Hematopoietic multipotent progenitor cell treated with erythropoietin and hydrocortisone succinate and interleukin-3 and kit ligand, for 17 days (in vitro differentiated cells): ENCODE measurements around the gene KRTAP12-3.
"Not testable (repeated sequence)": the region's sequence is repeated elsewhere in the genome, so short reads cannot be mapped to it uniquely, and the experiment has no call there.

ENCODE experiments used
- DNase-seq: peaks from one replicate; pipeline ENCODE4 v3.0.0-alpha.2; 2015; ENCODE audit warnings: low spot score

The KRTAP12-3 gene

GRCh38 chr21:44685050-44685449 is 27.3 kb downstream of the KRTAP12-3 start:
- DNase-seq = not testable (repeated sequence)

GRCh38 chr21:44686000-44686781 is 28.5 kb downstream of the KRTAP12-3 start:
- no peak for DNase-seq

- DNase-seq = no peak
These were observed 29.3 kb downstream of the KRTAP12-3 start for GRCh38 chr21:44686843-44687561.

GRCh38 chr21:44687671-44688070 is 29.9 kb downstream of the KRTAP12-3 start:
- no peak for DNase-seq

- DNase-seq = not testable (repeated sequence)
These were observed 32.0 kb downstream of the KRTAP12-3 start for GRCh38 chr21:44689740-44690139.

- no peak for DNase-seq
These were observed 34.0 kb downstream of the KRTAP12-3 start for GRCh38 chr21:44691686-44692085.

- no peak for DNase-seq
These were observed 35.2 kb downstream of the KRTAP12-3 start for GRCh38 chr21:44692798-44693512.

GRCh38 chr21:44694776-44695175 is 37.0 kb downstream of the KRTAP12-3 start:
- DNase-seq = no peak

- DNase-seq = no peak
These were observed 37.5 kb downstream of the KRTAP12-3 start for GRCh38 chr21:44695184-44695583.

GRCh38 chr21:44695641-44696040 is 37.9 kb downstream of the KRTAP12-3 start:
- no peak for DNase-seq

- no peak for DNase-seq
These were observed 38.8 kb downstream of the KRTAP12-3 start for GRCh38 chr21:44696572-44696971.

GRCh38 chr21:44697172-44697810 is 39.6 kb downstream of the KRTAP12-3 start, which contains the start of gene KRTAP10-12:
KRTAP10-12 (plus strand) TSS chr21:44697172; CDS start chr21:44697202, 30 bp downstream.
- not testable (repeated sequence) for DNase-seq

- DNase-seq = no peak
These were observed 40.3 kb downstream of the KRTAP12-3 start for GRCh38 chr21:44697811-44698734.

- no peak for DNase-seq
These were observed 41.8 kb downstream of the KRTAP12-3 start for GRCh38 chr21:44699502-44700001.

- no peak for DNase-seq
These were observed 42.6 kb downstream of the KRTAP12-3 start for GRCh38 chr21:44700101-44701022.

- no peak for DNase-seq
These were observed 43.3 kb downstream of the KRTAP12-3 start for GRCh38 chr21:44701023-44701400.

GRCh38 chr21:44701541-44701940 is 43.8 kb downstream of the KRTAP12-3 start:
- DNase-seq = no peak

- no peak for DNase-seq
These were observed 44.6 kb downstream of the KRTAP12-3 start for GRCh38 chr21:44702111-44702972.
